Osteocyte (in vitro differentiated cells): ENCODE results near the gene ZNF700. TPM values are rescaled to one million over a fixed set of nuclear protein-coding genes. Genes with fewer than 3 reads are reported as not detected.
"Not testable (repeated sequence)": the region's sequence is repeated elsewhere in the genome, so short reads cannot be mapped to it uniquely, and the experiment has no call there.

Experiments
- DNase-seq: peaks from one replicate; pipeline ENCODE4 v3.0.0; 2021; ENCODE audit warnings: mixed read lengths; ENCODE audit not compliant: unreplicated experiment; ENCODE audit errors: extremely low spot score
- H3K27ac Mint-ChIP-seq: one replicate; pipeline ENCODE4 v1.8.0; 2021; ENCODE audit warnings: mild to moderate bottlenecking, mixed read lengths; ENCODE audit not compliant: unreplicated experiment
- H3K27me3 Mint-ChIP-seq: one replicate; pipeline ENCODE4 v1.8.0; 2021; ENCODE audit warnings: mixed read lengths; ENCODE audit not compliant: unreplicated experiment
- H3K36me3 Mint-ChIP-seq: one replicate; pipeline ENCODE4 v1.8.0; 2021; ENCODE audit warnings: mixed read lengths; ENCODE audit not compliant: unreplicated experiment
- H3K4me1 Mint-ChIP-seq: one replicate; pipeline ENCODE4 v1.8.0; 2021; ENCODE audit warnings: mixed read lengths; ENCODE audit not compliant: unreplicated experiment
- H3K4me3 Mint-ChIP-seq: one replicate; pipeline ENCODE4 v1.8.0; 2021; ENCODE audit warnings: mild to moderate bottlenecking, moderate library complexity, mixed read lengths; ENCODE audit not compliant: unreplicated experiment
- H3K9me3 Mint-ChIP-seq: one replicate; pipeline ENCODE4 v1.8.0; 2021; ENCODE audit warnings: mixed read lengths; ENCODE audit not compliant: unreplicated experiment
- CTCF ChIP-seq: fragments of 200-600 bp; sonication (generic); IDR thresholded peaks from 2 replicates; pipeline ENCODE4 v1.5.0; 2021; ENCODE audit warnings: antibody characterized with exemption, mild to moderate bottlenecking, moderate library complexity
- long read RNA-seq: library from polyadenylated mRNA; unstranded; transcript quantifications from one replicate; pipeline ENCODE4 v2.0.0, GENCODE V29; 2021
- total RNA-seq: library from RNA; stranded (reverse); gene quantifications from 2 replicates; pipeline ENCODE4 v1.2.1, GENCODE V29; 2021

Gene ZNF700
- total RNA-seq: 6.7 and 8.0 TPM in 2 replicates
- long read RNA-seq, transcript ZNF700-201 (4 exons, 2,882 nt): major isoform, 19 of 25 reads
- long read RNA-seq, partial matches to known transcripts: 1 of 25 reads
- long read RNA-seq, other reads (novel, unspliced or antisense): 2 of 25 reads

- peak; percentile 3 for TF ChIP-seq CTCF
- H3K9me3 Mint-ChIP-seq: no peaks in the 10 kb centered on the region
- peaks cover 7% of the 10 kb centered on the region for H3K36me3 Mint-ChIP-seq
- peak within 1 kb of the TSS; percentile 98 for H3K4me3 Mint-ChIP-seq
- peak within 1 kb of the TSS; percentile 100 for H3K27ac Mint-ChIP-seq
- DNase-seq: peak; percentile 96
- peaks cover 27% of the 10 kb centered on the region for H3K4me1 Mint-ChIP-seq
- no peaks in the 10 kb centered on the region for H3K27me3 Mint-ChIP-seq
Measured at GRCh38 chr19:11924886-11925650, at the start of gene ZNF700. Gene ZNF700 (plus strand): TSS chr19:11925107. CDS start chr19:11925211, 104 bp downstream.

DNA sequence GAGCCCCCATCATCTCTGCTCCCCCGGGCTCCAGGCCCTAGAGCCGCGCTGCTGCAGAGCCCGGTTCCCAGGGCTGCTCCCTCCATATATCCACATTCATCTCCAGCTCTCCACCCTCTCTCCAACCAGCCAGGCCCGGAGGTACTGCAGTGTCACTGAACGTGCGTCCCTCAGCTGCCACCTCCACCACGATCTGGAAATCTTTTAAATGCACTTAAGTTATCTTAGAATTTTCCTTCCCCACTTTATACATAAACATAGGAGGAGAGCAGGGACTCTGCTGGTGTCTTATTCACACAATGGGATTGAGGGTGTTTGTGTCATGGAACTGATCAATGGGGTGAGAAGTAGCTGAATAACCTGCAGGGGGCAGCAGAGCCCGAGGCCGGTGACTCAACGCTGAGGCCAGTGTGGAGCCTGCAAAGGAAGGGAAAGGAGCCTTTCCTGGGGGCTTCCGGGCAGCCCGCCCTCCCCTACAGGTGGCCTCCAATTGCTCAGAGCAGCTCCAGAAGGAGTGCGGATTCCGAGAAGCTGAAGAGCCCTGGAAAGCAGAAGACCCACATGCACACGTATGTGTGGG, 45.1 kb upstream of the ZNF700 start:
- not testable (repeated sequence) for DNase-seq, H3K27ac Mint-ChIP-seq, H3K4me1 Mint-ChIP-seq, H3K9me3 Mint-ChIP-seq, H3K4me3 Mint-ChIP-seq, H3K36me3 Mint-ChIP-seq
- TF ChIP-seq CTCF: peak; percentile 45
- H3K27me3 Mint-ChIP-seq: peaks cover 17% of the 10 kb centered on the region

DNA sequence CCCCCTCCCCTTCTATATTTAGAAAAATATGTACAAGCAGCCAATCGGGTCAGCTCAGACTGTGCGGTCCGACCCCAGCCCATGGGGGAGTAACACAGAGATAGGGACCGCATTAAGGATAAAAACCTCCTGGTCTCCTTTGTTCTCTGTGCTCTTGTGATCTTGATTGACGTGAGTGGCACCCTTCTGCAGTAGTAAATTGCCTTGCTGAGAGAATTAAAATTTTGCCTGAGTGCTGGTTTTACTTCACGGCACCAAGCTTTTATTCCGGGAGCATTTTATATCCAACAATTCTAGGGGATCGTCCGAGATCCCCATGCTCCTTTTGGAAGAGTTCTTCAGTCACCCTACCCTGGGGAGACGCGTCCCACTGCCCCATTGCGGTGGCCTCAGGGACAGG, 44.3 kb upstream of the ZNF700 start:
- no peak for DNase-seq
- no peak overlapping the region for H3K27ac Mint-ChIP-seq
- no peak for TF ChIP-seq CTCF
- no peak overlapping the region for H3K4me3 Mint-ChIP-seq
- no peaks in the 10 kb centered on the region for H3K9me3 Mint-ChIP-seq
- peaks cover 17% of the 10 kb centered on the region for H3K27me3 Mint-ChIP-seq
- no peaks in the 10 kb centered on the region for H3K36me3 Mint-ChIP-seq
- no peaks in the 10 kb centered on the region for H3K4me1 Mint-ChIP-seq

DNA sequence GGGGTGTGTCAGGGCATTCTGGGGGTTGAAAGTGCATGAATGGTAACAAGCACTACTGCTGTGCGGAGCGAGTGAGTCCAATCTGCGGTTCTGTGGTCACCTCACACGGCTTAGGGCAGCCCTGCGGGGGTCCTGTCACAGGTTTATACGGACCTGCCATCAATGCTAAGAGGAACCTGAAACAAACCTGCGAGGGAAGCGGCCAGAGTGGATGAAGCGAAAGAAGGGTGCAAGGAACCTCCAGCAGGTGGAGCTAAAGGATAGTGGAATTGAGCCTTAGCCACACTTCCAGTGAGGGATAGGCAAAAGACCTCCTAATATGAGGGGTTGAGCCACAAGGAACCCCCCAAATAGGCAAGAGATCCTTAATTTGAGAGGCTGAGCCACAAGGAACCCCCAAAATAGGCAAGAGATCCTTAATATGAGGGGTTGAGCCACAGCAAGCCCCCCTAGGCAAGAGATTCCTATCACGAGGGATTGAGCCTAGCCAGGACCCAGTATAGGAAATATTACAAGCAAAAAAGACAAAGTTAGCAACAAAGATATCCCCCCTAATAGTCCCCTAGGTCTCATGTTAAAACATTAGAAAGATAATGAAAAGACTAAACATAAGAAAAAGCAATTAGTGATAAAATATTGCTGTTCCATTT, 43.6 kb upstream of the ZNF700 start:
- Mint-ChIP-seq H3K4me3 (peak overlapping the region; percentile 12), H3K4me1 (no peaks in the 10 kb centered on the region), H3K36me3 (no peaks in the 10 kb centered on the region), H3K27ac (no peak overlapping the region), H3K27me3 (peaks cover 17% of the 10 kb centered on the region), H3K9me3 (no peaks in the 10 kb centered on the region)
- TF ChIP-seq CTCF: peak; percentile 80
- DNase-seq: no peak

DNA sequence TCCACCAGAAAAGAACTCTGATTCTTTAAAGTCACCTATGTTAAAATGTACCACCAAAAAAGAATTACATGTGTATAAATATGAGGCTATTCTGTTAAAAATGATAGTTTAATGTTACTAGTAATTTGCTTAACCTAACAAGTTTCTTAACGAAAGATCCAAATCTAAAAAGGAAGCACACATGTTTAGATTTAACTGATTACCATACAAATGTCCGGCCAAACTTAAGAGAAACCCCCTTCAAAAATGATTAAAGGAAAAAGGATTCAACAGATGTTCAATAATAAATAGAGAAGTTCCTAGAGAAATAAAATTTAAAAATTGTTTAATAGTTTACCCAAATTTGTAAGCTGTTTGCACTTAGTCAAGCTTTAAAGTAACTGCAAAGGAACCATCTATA, 42.3 kb upstream of the ZNF700 start:
- no peak for TF ChIP-seq CTCF
- H3K4me1 Mint-ChIP-seq: peaks cover 7% of the 10 kb centered on the region
- H3K27ac Mint-ChIP-seq: no peak overlapping the region
- peaks cover 17% of the 10 kb centered on the region for H3K27me3 Mint-ChIP-seq
- H3K4me3 Mint-ChIP-seq: no peak overlapping the region
- H3K36me3 Mint-ChIP-seq: no peaks in the 10 kb centered on the region
- DNase-seq: no peak
- no peaks in the 10 kb centered on the region for H3K9me3 Mint-ChIP-seq
